Natural killer cell (primary cell): ENCODE measurements around the gene TMSB4X. TPM values are rescaled to one million over a fixed set of nuclear protein-coding genes. Genes with fewer than 3 reads are reported as not detected.

ENCODE experiments used
- ATAC-seq, 3 donors: fragments of 150-1000 bp in 2 of 3; fragments of 200-7000 bp in 1 of 3; cut with Tn5 transposase; 1 replicate in 1 of 3; 2 replicates in 2 of 3; pipeline ENCODE4 v1.10.0; 2021; ENCODE audit warnings: mild to moderate bottlenecking in 2 of 3, moderate library complexity in 2 of 3
- DNase-seq, 2 donors: peaks; one replicate each; pipeline versions ENCODE4 v3.0.0 to v3.0.0-alpha.2; 2013 to 2021; ENCODE audit warnings: mixed read lengths in 1 of 2
- H3K27ac ChIP-seq: one replicate; pipeline ENCODE4 v1.5.1; 2013; ENCODE audit warnings: mild to moderate bottlenecking, low read length
- H3K27me3 ChIP-seq: one replicate; pipeline ENCODE4 v1.6.1; 2013; ENCODE audit warnings: low read length; ENCODE audit not compliant: control insufficient read depth, insufficient read depth
- H3K36me3 ChIP-seq: one replicate; pipeline ENCODE4 v1.6.1; 2013; ENCODE audit warnings: low read length; ENCODE audit not compliant: control insufficient read depth, insufficient read depth
- H3K4me1 ChIP-seq: one replicate; pipeline ENCODE4 v1.6.1; 2013; ENCODE audit warnings: low read length; ENCODE audit not compliant: control insufficient read depth, insufficient read depth
- H3K4me3 ChIP-seq: one replicate; pipeline ENCODE4 v1.5.1; 2013; ENCODE audit warnings: low read length
- H3K9me3 ChIP-seq: one replicate; pipeline ENCODE4 v1.6.1; 2013; ENCODE audit warnings: low read length; ENCODE audit not compliant: control insufficient read depth, insufficient read depth
- H3K27ac Mint-ChIP-seq, 2 donors: one replicate each; pipeline ENCODE4 v1.8.0; 2022; ENCODE audit warnings: mild to moderate bottlenecking in 2 of 2, mixed read lengths in 2 of 2, moderate library complexity in 1 of 2
- H3K27me3 Mint-ChIP-seq, 2 donors: one replicate each; pipeline ENCODE4 v1.8.0; 2022; ENCODE audit warnings: low read depth in 2 of 2, mixed read lengths in 2 of 2
- H3K36me3 Mint-ChIP-seq: one replicate; pipeline ENCODE4 v1.8.0; 2022; ENCODE audit warnings: mixed read lengths
- H3K4me1 Mint-ChIP-seq, 2 donors: one replicate each; pipeline ENCODE4 v1.8.0; 2022; ENCODE audit warnings: mixed read lengths in 2 of 2
- H3K4me3 Mint-ChIP-seq: one replicate; pipeline ENCODE4 v1.8.0; 2022; ENCODE audit warnings: mild to moderate bottlenecking, moderate library complexity, mixed read lengths
- H3K9me3 Mint-ChIP-seq, 2 donors: one replicate each; pipeline ENCODE4 v1.8.0; 2022; ENCODE audit warnings: mixed read lengths in 2 of 2
- WGBS: methylation state at CpG from one replicate; pipeline ENCODE4 v1.1.7; 2013; ENCODE audit warnings: missing lambda C conversion rate; ENCODE audit not compliant: insufficient coverage; 5-methylcytosine and 5-hydroxymethylcytosine counted together
- intact Hi-C: fragments of 100-400 bp; cut with micrococcal nuclease; formaldehyde crosslinking; loops from one replicate; pipeline ENCODE4 v1.14.2; 2022
- total RNA-seq, 4 donors: library from RNA; stranded (reverse); fragments of 120-200 nt in 1 of 4; gene quantifications; one replicate each; pipeline versions ENCODE4 v1.2.3 to v1.2.4, GENCODE V29; 2013 to 2022
- TF ChIP-seq, protein P1 (sequence below): fragments of 200-600 bp; IDR thresholded peaks from one replicate; pipeline ENCODE4 v1.8.0; 2022; ENCODE audit warnings: antibody characterized with exemption

TMSB4X gene
- total RNA-seq, 3 donors from 2014 or later (not counting 1 experiment from before 2014, with no cell fraction given): 5,049 to 6,005 (median 5,892) TPM

DNA sequence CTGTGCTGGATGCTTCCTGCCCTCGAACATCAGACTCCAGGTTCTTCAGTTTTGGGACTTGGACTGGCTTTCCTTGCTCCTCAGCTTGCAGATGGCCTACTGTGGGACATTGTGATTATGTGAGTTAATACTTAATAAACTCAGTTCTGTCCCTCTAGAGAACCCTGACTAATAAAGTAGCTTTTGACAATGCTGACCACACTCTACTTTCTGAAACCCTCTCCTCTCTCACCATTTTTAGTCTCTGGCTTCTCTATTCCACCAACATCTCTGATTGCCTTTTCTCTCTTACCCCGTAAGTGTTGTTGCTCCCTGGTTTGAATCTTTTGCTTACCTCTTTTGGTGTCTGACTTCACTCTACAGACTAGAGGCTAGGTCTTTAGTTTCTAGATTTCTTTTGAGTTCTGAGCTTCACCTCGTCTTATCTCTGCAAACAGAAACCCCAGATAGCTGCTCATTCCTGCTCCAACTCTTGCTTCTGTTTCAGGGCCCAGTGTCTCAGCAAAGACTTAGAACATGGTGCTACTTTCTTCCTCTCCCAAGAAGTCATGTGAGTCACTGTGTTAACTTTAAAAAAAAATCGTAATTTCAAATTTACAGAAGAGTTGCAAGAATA, 11.4 kb downstream of the TMSB4X start:
- Histone ChIP-seq H3K36me3 (no peaks in the 10 kb centered on the region), H3K27me3 (no peaks in the 10 kb centered on the region), H3K4me3 (no peak overlapping the region), H3K4me1 (peaks cover 36% of the 10 kb centered on the region), H3K27ac (no peak overlapping the region), H3K9me3 (no peaks in the 10 kb centered on the region)
- TF ChIP-seq, protein P1, sequence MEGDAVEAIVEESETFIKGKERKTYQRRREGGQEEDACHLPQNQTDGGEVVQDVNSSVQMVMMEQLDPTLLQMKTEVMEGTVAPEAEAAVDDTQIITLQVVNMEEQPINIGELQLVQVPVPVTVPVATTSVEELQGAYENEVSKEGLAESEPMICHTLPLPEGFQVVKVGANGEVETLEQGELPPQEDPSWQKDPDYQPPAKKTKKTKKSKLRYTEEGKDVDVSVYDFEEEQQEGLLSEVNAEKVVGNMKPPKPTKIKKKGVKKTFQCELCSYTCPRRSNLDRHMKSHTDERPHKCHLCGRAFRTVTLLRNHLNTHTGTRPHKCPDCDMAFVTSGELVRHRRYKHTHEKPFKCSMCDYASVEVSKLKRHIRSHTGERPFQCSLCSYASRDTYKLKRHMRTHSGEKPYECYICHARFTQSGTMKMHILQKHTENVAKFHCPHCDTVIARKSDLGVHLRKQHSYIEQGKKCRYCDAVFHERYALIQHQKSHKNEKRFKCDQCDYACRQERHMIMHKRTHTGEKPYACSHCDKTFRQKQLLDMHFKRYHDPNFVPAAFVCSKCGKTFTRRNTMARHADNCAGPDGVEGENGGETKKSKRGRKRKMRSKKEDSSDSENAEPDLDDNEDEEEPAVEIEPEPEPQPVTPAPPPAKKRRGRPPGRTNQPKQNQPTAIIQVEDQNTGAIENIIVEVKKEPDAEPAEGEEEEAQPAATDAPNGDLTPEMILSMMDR: no peak
- DNase-seq (peak in 1 of 2 donors; percentile 15), ATAC-seq (no peak)
- H3K27ac Mint-ChIP-seq: peak overlapping the region; percentile 25 to 83
- no peaks in the 10 kb centered on the region for H3K36me3 Mint-ChIP-seq
- peaks cover 0 to 9% of the 10 kb centered on the region in 2 donors for H3K27me3 Mint-ChIP-seq
- 50% methylated on average over 1 of the region's 4 CpGs for WGBS
- intact Hi-C loops: loop anchor here (5.0 kb wide), 1 partner anchor 34 kb away; no protein-coding TSS in a partner anchor
- peaks cover 50 to 56% of the 10 kb centered on the region in 2 donors for H3K4me1 Mint-ChIP-seq
- peak overlapping the region; percentile 38 for H3K4me3 Mint-ChIP-seq
- H3K9me3 Mint-ChIP-seq: peaks cover 0 to 4% of the 10 kb centered on the region in 2 donors

DNA sequence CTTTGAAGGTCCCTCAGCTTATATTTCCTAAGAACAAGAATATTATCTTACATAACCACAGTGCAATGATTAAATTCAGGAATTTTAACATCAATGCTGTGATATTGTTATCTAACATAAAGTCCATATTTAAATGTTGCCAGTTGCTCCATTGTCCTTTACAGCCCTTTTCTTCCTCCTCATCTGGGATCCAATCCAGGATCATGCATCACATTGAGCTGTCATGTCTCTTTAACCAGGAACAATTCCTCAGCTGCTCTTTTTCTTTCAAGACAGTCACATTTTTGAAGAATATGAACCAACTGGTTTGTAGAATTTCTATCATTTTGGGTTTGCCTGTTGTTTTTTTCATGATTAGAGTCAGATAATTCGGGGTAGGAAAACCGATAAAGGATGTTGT, 12.0 kb downstream of the TMSB4X start:
- intact Hi-C loops: loop anchor here (5.0 kb wide), 1 partner anchor 35 kb away; no protein-coding TSS in a partner anchor

DNA sequence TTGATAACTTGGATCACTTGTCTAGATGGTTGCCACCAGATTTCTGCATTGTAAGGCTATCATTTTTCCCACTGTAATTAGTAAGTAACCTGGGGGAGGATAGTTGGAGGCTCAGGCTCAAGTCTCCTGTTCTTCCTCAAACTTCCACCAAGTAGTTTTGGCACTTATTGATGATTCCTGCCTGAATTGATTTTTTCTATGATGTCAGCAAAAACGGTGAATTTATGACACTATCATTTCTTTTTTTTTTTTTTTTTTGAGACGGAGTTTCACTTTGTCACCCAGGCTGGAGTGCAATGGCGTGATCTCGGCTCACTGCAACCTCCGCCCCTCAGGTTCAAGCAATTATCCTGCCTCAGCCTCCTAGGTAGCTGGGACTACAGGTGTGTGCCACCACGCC, 12.4 kb downstream of the TMSB4X start:
- H3K27me3 Mint-ChIP-seq: peaks cover 0 to 9% of the 10 kb centered on the region in 2 donors
- Histone ChIP-seq H3K27me3 (no peaks in the 10 kb centered on the region), H3K4me1 (peaks cover 25% of the 10 kb centered on the region), H3K4me3 (no peak overlapping the region), H3K9me3 (no peaks in the 10 kb centered on the region), H3K27ac (no peak overlapping the region), H3K36me3 (no peaks in the 10 kb centered on the region)
- WGBS: 93% methylated on average over 5 of the region's 6 CpGs
- TF ChIP-seq, protein P1: no peak
- H3K4me3 Mint-ChIP-seq: no peak overlapping the region
- DNase-seq: no peak
- intact Hi-C loops: loop anchor here (5.0 kb wide), 1 partner anchor 35 kb away; no protein-coding TSS in a partner anchor
- no peaks in the 10 kb centered on the region for H3K36me3 Mint-ChIP-seq
- peak overlapping the region in 1 of 2 donors; percentile 83 for H3K27ac Mint-ChIP-seq
- H3K4me1 Mint-ChIP-seq: peaks cover 44 to 54% of the 10 kb centered on the region in 2 donors
- no peak for ATAC-seq
- H3K9me3 Mint-ChIP-seq: peaks cover 0 to 4% of the 10 kb centered on the region in 2 donors

More for the DNA sequence above, 12.0 kb downstream of the TMSB4X start:
- no peak overlapping the region for H3K4me3 ChIP-seq
- DNase-seq: no peak
- no peaks in the 10 kb centered on the region for H3K27me3 ChIP-seq
- H3K27ac Mint-ChIP-seq: peak overlapping the region; percentile 25 to 83
- no peak overlapping the region for H3K27ac ChIP-seq
- H3K4me1 Mint-ChIP-seq: peaks cover 49 to 57% of the 10 kb centered on the region in 2 donors
- H3K9me3 ChIP-seq: no peaks in the 10 kb centered on the region
- ATAC-seq: no peak
- TF ChIP-seq, protein P1: no peak
- peaks cover 0 to 9% of the 10 kb centered on the region in 2 donors for H3K27me3 Mint-ChIP-seq
- H3K9me3 Mint-ChIP-seq: peaks cover 0 to 4% of the 10 kb centered on the region in 2 donors
- H3K4me1 ChIP-seq: peaks cover 30% of the 10 kb centered on the region
- 100% methylated on average over 2 of the region's 2 CpGs for WGBS
- H3K4me3 Mint-ChIP-seq: no peak overlapping the region
- H3K36me3 Mint-ChIP-seq: no peaks in the 10 kb centered on the region
- no peaks in the 10 kb centered on the region for H3K36me3 ChIP-seq
